Transverse colon (tissue), 4 donors: Measurements from ENCODE around the gene RABGAP1L. TPM values are rescaled to one million over a fixed set of nuclear protein-coding genes. Genes with fewer than 3 reads are reported as not detected.

Experiments used
- DNase-seq: peaks from one replicate; pipeline ENCODE4 v3.0.0-alpha.2; 2019
- H3K27ac ChIP-seq, 4 donors: fragments of 200-600 bp; sonication (generic); 2 replicates each; pipeline ENCODE4 v1.5.1; 2016 to 2018; ENCODE audit warnings: inconsistent platforms in 4 of 4
- H3K27me3 ChIP-seq: fragments of 200-600 bp; sonication (generic); 2 replicates; pipeline ENCODE4 v1.5.1; 2017; ENCODE audit warnings: inconsistent platforms
- H3K36me3 ChIP-seq, 4 donors: fragments of 200-600 bp; sonication (generic); 2 replicates each; pipeline ENCODE4 v1.5.1; 2017 to 2019; ENCODE audit warnings: inconsistent platforms in 4 of 4
- H3K4me1 ChIP-seq, 4 donors: fragments of 200-600 bp; sonication (generic); 2 replicates each; pipeline ENCODE4 v1.5.1; 2017 to 2020; ENCODE audit warnings: inconsistent platforms in 4 of 4
- H3K4me3 ChIP-seq, 4 donors: fragments of 200-600 bp; sonication (generic); 1 replicate in 1 of 4; 2 replicates in 3 of 4; pipeline versions ENCODE4 v1.5.1 to v1.6.1; 2017 to 2019; ENCODE audit warnings: inconsistent platforms in 4 of 4
- H3K9me3 ChIP-seq, 2 donors: fragments of 200-600 bp; sonication (generic); 2 replicates each; pipeline ENCODE4 v1.5.1; 2017 to 2019; ENCODE audit warnings: inconsistent platforms in 2 of 2
- EP300 ChIP-seq: sonication (generic); formaldehyde crosslinking; IDR thresholded peaks from one replicate; pipeline ENCODE4 v1.6.1; 2017; ENCODE audit warnings: antibody characterized with exemption, low read depth
- POLR2A ChIP-seq: fragments of 450-650 bp; IDR thresholded peaks from one replicate; pipeline ENCODE4 v1.6.1; 2016; ENCODE audit warnings: antibody characterized with exemption, mild to moderate bottlenecking, moderate library complexity
- POLR2AphosphoS5 ChIP-seq, 3 donors: sonication (generic); formaldehyde crosslinking; IDR thresholded peaks; one replicate each; pipeline ENCODE4 v1.6.1; 2016; ENCODE audit warnings: antibody characterized with exemption in 3 of 3
- WGBS, 2 donors: methylation state at CpG; one replicate each; pipeline ENCODE4 v1.1.5; 2018; ENCODE audit warnings: low coverage in 1 of 2; 5-methylcytosine and 5-hydroxymethylcytosine counted together
- in situ Hi-C, 4 donors: fragments of 200-750 bp; cut with MboI; loops; one replicate each; pipeline versions ENCODE4 v1.15.0 to v1.15.1; 2017; ENCODE audit warnings: low sequenced_read_pairs in 3 of 4, low pct_ligation_motif_present in 1 of 4, low pct_unique_long_range_greater_than_20kb in 1 of 4
- intact Hi-C: fragments of 100-400 bp; cut with DNase I; formaldehyde crosslinking; loops from one replicate; pipeline ENCODE4 v1.15.1; 2023; ENCODE audit warnings: low total_unique reads
- total RNA-seq, 4 donors: library from RNA; depleted of rRNA; stranded (reverse); fragments of >200 nt; gene quantifications; one replicate each; pipeline ENCODE4 v1.1.0, GENCODE V29; 2016
- TF ChIP-seq, protein P1 (sequence below), 5 experiments: fragments of 200-600 bp in 3 of 5; fragments of 450-650 bp in 2 of 5; sonication (generic) in 3 of 5; IDR thresholded peaks; 1 replicate in 2 of 5; 2 replicates in 3 of 5; pipeline ENCODE4 v1.5.1; 2016 to 2017; ENCODE audit warnings: antibody characterized with exemption in 5 of 5, inconsistent platforms in 3 of 5, mild to moderate bottlenecking in 2 of 5, moderate library complexity in 1 of 5

RABGAP1L gene
- total RNA-seq, 4 donors from 2014 or later: 68.9 to 127 (median 99.9) TPM

- 81 to 100% methylated on average over 2 of the region's 2 CpGs for WGBS, 2 donors
- TF ChIP-seq, protein P1, sequence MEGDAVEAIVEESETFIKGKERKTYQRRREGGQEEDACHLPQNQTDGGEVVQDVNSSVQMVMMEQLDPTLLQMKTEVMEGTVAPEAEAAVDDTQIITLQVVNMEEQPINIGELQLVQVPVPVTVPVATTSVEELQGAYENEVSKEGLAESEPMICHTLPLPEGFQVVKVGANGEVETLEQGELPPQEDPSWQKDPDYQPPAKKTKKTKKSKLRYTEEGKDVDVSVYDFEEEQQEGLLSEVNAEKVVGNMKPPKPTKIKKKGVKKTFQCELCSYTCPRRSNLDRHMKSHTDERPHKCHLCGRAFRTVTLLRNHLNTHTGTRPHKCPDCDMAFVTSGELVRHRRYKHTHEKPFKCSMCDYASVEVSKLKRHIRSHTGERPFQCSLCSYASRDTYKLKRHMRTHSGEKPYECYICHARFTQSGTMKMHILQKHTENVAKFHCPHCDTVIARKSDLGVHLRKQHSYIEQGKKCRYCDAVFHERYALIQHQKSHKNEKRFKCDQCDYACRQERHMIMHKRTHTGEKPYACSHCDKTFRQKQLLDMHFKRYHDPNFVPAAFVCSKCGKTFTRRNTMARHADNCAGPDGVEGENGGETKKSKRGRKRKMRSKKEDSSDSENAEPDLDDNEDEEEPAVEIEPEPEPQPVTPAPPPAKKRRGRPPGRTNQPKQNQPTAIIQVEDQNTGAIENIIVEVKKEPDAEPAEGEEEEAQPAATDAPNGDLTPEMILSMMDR (IDR thresholded peaks at IDR 0.05): no peak
- no peak for TF ChIP-seq EP300
- TF ChIP-seq POLR2A: no peak
- no peak for TF ChIP-seq POLR2AphosphoS5 (IDR thresholded peaks at IDR 0.05)
- Histone ChIP-seq H3K36me3 (no peaks in the 10 kb centered on the region), H3K4me3 (no peak overlapping the region), H3K9me3 (peaks cover 0 to 4% of the 10 kb centered on the region in 2 donors), H3K4me1 (no peaks in the 10 kb centered on the region), H3K27me3 (no peaks in the 10 kb centered on the region), H3K27ac (no peak overlapping the region)
- no peak for DNase-seq
- intact Hi-C loops: no loop called here
- in situ Hi-C loops: no loop called here
Measured at GRCh38 chr1:174721246-174721645, 561.9 kb downstream of the RABGAP1L start.

- in situ Hi-C loops: no loop called here
- TF ChIP-seq, protein P1 (IDR thresholded peaks at IDR 0.05): no peak
- TF ChIP-seq POLR2AphosphoS5 (IDR thresholded peaks at IDR 0.05) (no peak), POLR2A (no peak), EP300 (no peak)
- Histone ChIP-seq H3K4me3 (no peak overlapping the region), H3K36me3 (no peaks in the 10 kb centered on the region), H3K27ac (no peak overlapping the region), H3K27me3 (no peaks in the 10 kb centered on the region), H3K9me3 (no peaks in the 10 kb centered on the region), H3K4me1 (peaks cover 0 to 4% (median 0%) of the 10 kb centered on the region in 4 donors)
- intact Hi-C loops: no loop called here
- no peak for DNase-seq
Measured at GRCh38 chr1:174723816-174724215, 564.5 kb downstream of the RABGAP1L start.

DNA sequence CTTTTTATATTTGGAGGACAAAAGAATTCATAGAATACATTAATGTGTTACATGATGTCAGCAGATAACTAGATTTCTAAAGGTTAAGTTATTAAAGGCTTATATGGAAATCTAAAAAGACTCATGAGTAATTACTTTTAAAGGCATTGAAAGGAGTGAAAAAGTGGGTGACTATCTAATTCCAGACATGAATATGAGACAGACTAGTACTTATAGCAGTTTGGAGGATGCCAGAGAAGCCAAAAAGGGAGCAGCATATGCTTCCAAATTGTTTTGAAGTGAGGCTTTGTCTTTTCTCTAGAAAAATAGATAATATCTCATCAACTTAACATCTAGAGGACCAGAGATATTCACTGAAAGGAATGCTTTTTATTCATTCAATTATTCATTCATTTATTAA lies 564.9 kb downstream of the RABGAP1L start:
- in situ Hi-C loops (no loop called here), intact Hi-C loops (no loop called here)
- H3K27me3 ChIP-seq: no peaks in the 10 kb centered on the region
- no peak for DNase-seq
- no peak overlapping the region for H3K4me3 ChIP-seq
- peaks cover 0 to 4% (median 0%) of the 10 kb centered on the region in 4 donors for H3K4me1 ChIP-seq
- TF ChIP-seq POLR2AphosphoS5 (IDR thresholded peaks at IDR 0.05): no peak
- no peak for TF ChIP-seq EP300
- H3K9me3 ChIP-seq: no peaks in the 10 kb centered on the region
- no peaks in the 10 kb centered on the region for H3K36me3 ChIP-seq
- no peak overlapping the region for H3K27ac ChIP-seq

- Histone ChIP-seq H3K4me3 (no peak overlapping the region), H3K9me3 (no peaks in the 10 kb centered on the region), H3K36me3 (no peaks in the 10 kb centered on the region), H3K4me1 (peaks cover 0 to 4% (median 0%) of the 10 kb centered on the region in 4 donors), H3K27me3 (no peaks in the 10 kb centered on the region), H3K27ac (no peak overlapping the region)
- TF ChIP-seq EP300 (no peak), POLR2AphosphoS5 (IDR thresholded peaks at IDR 0.05) (no peak), POLR2A (no peak)
- TF ChIP-seq, protein P1 (IDR thresholded peaks at IDR 0.05): peak; percentile 31 to 52 (median 44)
- intact Hi-C loops: no loop called here
- 56 to 62% methylated on average over 2 of the region's 2 CpGs for WGBS, 2 donors
- in situ Hi-C loops: no loop called here
- no peak for DNase-seq
Measured at GRCh38 chr1:174726167-174726879, 567.0 kb downstream of the RABGAP1L start.
